Cardiac fibroblast (primary cell): Measurements from ENCODE around the gene ERAP2.
A peak's percentile ranks its signal among the peaks of the same experiment; 100 is the strongest.

Experiments
- DNase-seq, 2 donors: peaks; one replicate each; pipeline versions ENCODE4 v3.0.0 to v3.0.0-alpha.2; 2010; ENCODE audit warnings: low read depth in 2 of 2
- H3K4me3 ChIP-seq, 2 donors: replicated peaks in 1 of 2; 1 replicate in 1 of 2; 2 replicates in 1 of 2; pipeline ENCODE4 v1.5.1; 2011; ENCODE audit warnings: low read depth in 2 of 2, low read length in 2 of 2, mild to moderate bottlenecking in 2 of 2, moderate library complexity in 1 of 2
- TF ChIP-seq, protein P1 (sequence below): IDR thresholded peaks from one replicate; pipeline ENCODE4 v1.5.1; 2011; ENCODE audit warnings: low read depth, mild to moderate bottlenecking, low read length, inconsistent platforms

The ERAP2 gene

DNA sequence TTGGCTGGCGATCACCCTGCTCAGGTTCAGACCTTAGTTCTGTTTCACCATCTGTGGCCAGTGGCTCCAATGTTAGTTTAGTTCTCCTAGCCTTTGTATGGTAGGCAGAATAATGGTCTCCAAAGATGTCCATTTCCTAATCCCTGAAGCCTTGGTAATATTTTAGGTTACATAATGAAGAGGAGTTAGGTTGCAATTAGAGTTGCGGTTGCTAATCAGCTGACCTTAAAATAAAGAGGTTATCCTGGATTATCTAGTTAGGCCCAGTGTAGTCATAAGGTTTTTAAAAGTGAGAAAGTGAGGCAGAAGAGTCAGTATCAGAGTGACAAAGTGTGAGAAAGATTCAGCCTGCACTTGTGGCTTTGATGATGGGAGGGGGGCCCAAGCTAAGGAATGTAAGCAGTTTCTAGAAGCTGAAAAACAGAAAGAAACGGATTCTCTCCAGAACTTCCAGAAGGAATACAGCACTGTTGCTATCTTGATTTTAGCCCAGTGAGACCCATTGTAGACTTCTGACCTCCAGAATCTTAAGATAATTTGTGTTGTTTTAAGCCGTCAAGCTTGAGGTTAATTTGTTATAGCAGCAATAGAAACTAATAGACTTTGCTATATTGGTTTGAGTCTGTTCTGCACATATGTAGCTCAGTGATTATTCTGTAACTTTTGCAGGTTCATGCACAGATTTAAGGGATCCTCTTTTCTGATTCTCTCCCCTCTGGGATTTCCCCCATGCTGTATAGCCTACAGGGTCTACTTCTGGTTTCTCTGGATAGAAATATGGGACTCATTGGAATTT lies 81.2 kb downstream of the ERAP2 start:
- H3K4me3 ChIP-seq: no peak overlapping the region
- DNase-seq: no peak
- TF ChIP-seq, protein P1, sequence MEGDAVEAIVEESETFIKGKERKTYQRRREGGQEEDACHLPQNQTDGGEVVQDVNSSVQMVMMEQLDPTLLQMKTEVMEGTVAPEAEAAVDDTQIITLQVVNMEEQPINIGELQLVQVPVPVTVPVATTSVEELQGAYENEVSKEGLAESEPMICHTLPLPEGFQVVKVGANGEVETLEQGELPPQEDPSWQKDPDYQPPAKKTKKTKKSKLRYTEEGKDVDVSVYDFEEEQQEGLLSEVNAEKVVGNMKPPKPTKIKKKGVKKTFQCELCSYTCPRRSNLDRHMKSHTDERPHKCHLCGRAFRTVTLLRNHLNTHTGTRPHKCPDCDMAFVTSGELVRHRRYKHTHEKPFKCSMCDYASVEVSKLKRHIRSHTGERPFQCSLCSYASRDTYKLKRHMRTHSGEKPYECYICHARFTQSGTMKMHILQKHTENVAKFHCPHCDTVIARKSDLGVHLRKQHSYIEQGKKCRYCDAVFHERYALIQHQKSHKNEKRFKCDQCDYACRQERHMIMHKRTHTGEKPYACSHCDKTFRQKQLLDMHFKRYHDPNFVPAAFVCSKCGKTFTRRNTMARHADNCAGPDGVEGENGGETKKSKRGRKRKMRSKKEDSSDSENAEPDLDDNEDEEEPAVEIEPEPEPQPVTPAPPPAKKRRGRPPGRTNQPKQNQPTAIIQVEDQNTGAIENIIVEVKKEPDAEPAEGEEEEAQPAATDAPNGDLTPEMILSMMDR: no peak

DNA sequence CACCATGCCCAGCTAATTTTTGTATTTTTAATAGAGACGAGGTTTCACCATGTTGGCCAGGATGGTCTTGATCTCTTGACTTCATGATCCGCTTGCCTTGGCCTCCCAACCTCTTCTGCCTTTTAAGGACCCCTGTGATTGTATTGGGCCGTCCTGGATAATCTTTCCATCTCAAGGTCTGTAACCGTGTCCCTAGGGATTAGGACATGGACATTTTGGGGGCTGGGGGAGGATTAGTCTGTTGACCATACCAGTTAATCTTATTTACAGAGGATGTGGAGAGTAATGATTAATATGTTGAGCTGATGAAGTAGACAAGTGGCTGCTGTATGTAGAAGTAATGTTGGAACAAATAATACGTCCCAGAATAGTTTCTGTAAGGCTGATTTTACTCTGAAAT lies 82.7 kb downstream of the ERAP2 start:
- no peak overlapping the region for H3K4me3 ChIP-seq
- TF ChIP-seq, protein P1: no peak
- DNase-seq: no peak

DNA sequence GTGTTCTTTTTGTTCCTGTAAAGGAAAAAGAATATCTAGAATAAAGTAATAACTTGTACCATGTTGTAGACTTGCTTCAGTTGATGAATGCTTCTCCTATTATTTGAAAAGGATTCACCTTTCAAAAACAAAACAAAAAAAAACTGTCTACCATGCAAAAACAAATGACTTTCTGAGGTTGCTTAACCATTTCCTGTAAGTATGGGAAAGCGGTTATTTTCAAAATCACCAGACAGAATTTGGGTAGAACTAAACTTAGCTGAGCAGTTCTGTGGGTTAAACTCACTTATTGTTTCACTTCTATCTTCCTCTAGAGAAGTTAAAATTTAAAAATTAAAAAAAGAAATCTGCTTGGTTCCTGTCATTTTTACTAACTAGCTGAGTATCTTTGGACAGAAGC lies 84.8 kb downstream of the ERAP2 start:
- peak in 1 of 2 donors; percentile 66 for DNase-seq
- TF ChIP-seq, protein P1: no peak
- H3K4me3 ChIP-seq: no peak overlapping the region

DNA sequence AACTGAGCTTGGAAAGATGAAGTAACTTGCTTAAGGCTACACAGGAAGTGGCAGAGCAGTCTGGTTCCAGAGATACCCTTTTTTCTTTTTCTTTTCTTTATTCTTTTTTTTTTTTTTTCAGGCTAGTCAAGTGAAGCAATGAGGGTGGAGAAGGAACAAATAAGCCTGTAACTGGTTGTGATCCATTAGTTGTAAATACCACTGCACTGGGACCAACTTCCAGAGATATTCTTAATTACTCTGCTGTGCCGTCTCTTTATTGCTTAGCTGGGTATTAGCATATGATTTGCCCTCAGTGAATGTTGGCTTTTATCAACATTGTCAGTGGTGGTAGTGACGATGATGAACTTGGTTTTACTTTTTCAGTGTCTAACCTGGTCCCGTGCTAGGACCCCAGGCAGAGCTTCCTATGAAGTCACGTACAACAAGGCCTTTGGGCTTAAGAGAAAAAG lies 86.3 kb downstream of the ERAP2 start:
- TF ChIP-seq, protein P1: no peak
- DNase-seq: no peak
- no peak overlapping the region for H3K4me3 ChIP-seq

DNA sequence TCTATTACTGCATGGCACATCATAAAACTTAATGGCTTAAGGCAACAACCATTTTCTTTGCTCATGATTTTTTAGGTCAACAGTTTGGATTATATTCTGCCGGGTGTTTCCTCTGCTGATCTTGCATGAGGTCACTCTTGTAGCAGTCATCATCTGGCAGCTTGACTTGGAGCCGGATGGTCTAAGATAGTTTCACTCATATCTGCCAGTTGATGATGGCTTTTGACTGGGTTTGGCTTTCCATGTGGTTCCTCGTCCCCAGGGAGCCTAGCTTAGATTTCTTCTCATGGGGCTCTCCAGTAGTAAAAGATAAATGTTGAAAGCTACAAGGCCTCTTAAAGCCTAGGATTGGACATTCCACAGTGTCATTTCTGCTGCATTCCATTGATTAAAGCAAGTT lies 87.0 kb downstream of the ERAP2 start:
- TF ChIP-seq, protein P1: no peak
- peak; percentile 70 to 91 for DNase-seq

DNA sequence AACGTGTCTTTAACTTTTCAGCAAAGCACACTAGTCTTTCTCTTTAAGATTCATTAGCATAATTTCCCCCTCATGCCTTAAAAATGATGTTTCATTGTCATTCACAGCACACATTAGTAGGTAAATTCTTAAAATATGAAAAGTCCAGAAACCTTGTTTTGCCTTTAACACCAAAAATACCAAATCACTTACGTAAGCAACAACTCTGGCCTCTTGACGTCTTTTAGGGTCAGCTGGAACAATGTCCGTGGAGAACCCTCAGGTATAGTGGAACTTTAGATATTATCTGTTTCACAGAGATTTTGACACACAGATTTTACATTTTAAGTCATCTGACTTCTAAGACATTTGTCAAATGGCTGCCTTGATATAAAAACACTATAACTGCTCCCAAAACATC lies 90.5 kb downstream of the ERAP2 start:
- DNase-seq: no peak
- H3K4me3 ChIP-seq: no peak overlapping the region
- TF ChIP-seq, protein P1: no peak

More for the DNA sequence above, 87.0 kb downstream of the ERAP2 start:
- no peak overlapping the region for H3K4me3 ChIP-seq
